PC-3 (cell line): ENCODE measurements around the gene ZNF837. TPM values are rescaled to one million over a fixed set of nuclear protein-coding genes. Genes with fewer than 3 reads are reported as not detected.

Source experiments
- ATAC-seq: fragments of 200-7000 bp; cut with Tn5 transposase; 2 replicates; pipeline ENCODE4 v1.9.1; 2020; ENCODE audit warnings: mild to moderate bottlenecking, moderate library complexity
- BruUV-seq: library from RNA; stranded (reverse); fragments of 400-500 nt; replicated peaks from 2 replicates; lab custom pipeline; 2021; lab: Mats Ljungman, UMichigan
- CTCF ChIA-PET: fragments of 300-600 bp; sonication (Branson Sonifier 250); formaldehyde crosslinking; loops from one replicate; lab custom pipeline; 2022; ENCODE audit warnings: antibody characterized with exemption; lab: Charles Lee
- POLR2A ChIA-PET: fragments of 300-600 bp; sonication (Branson Sonifier 250); formaldehyde crosslinking; loops from one replicate; lab custom pipeline; 2022; ENCODE audit warnings: antibody characterized with exemption; ENCODE audit not compliant: unreplicated experiment; lab: Charles Lee
- DNase-seq: peaks from one replicate; pipeline ENCODE4 v3.0.0-alpha.2; 2015
- H2AFZ ChIP-seq: fragments of 300-600 bp; sonication (generic); 2 replicates; pipeline ENCODE4 v1.6.0; 2016; ENCODE audit warnings: antibody characterized with exemption, low read length
- H3F3A ChIP-seq: fragments of 300-600 bp; sonication (generic); one replicate; pipeline ENCODE4 v1.6.0; 2017; ENCODE audit warnings: antibody characterized with exemption, low read length, control low read depth, mild to moderate bottlenecking; ENCODE audit not compliant: unreplicated experiment
- H3K27ac ChIP-seq: fragments of 300-600 bp; sonication (generic); 2 replicates; pipeline ENCODE4 v1.5.1; 2016; ENCODE audit warnings: mild to moderate bottlenecking, low read length
- H3K27me3 ChIP-seq: fragments of 300-600 bp; sonication (generic); 2 replicates; pipeline ENCODE4 v1.6.1; 2016; ENCODE audit warnings: low read length, mixed read lengths
- H3K36me3 ChIP-seq: fragments of 300-600 bp; sonication (generic); 2 replicates; pipeline ENCODE4 v1.6.1; 2016; ENCODE audit warnings: low read depth, mixed run types, low read length, mixed read lengths
- H3K4me1 ChIP-seq: fragments of 300-600 bp; sonication (generic); 2 replicates; pipeline ENCODE4 v1.5.1; 2016; ENCODE audit warnings: low read length; ENCODE audit not compliant: insufficient read depth
- H3K4me2 ChIP-seq: fragments of 300-600 bp; sonication (generic); 2 replicates; pipeline ENCODE4 v1.6.0; 2016; ENCODE audit warnings: low read length
- H3K4me3 ChIP-seq: fragments of 300-600 bp; sonication (generic); 2 replicates; pipeline ENCODE4 v1.5.1; 2016; ENCODE audit warnings: mild to moderate bottlenecking, low read length, mixed read lengths
- H3K79me2 ChIP-seq: fragments of 300-600 bp; sonication (generic); 2 replicates; pipeline ENCODE4 v1.6.1; 2017; ENCODE audit warnings: low read length, mixed read lengths
- H3K9ac ChIP-seq: fragments of 300-600 bp; sonication (generic); 2 replicates; pipeline ENCODE4 v1.6.0; 2016; ENCODE audit warnings: mild to moderate bottlenecking, low read length
- H3K9me2 ChIP-seq: fragments of 300-600 bp; sonication (generic); replicated peaks from 2 replicates; pipeline ENCODE4 v1.6.1; 2016; ENCODE audit warnings: mixed run types, low read length, mixed read lengths
- H3K9me3 ChIP-seq: fragments of 300-600 bp; sonication (generic); 2 replicates; pipeline ENCODE4 v1.6.1; 2016; ENCODE audit warnings: low read length, mixed read lengths
- H4K20me1 ChIP-seq: fragments of 300-600 bp; sonication (generic); 2 replicates; pipeline ENCODE4 v1.6.1; 2016; ENCODE audit warnings: low read length, mixed read lengths
- EZH2 ChIP-seq: fragments of 300-600 bp; sonication (generic); IDR thresholded peaks from one replicate; pipeline ENCODE4 v1.6.1; 2017; ENCODE audit warnings: antibody characterized with exemption, mild to moderate bottlenecking, low read length; ENCODE audit not compliant: unreplicated experiment
- EZH2phosphoT487 ChIP-seq: fragments of 300-600 bp; sonication (generic); IDR thresholded peaks from 2 replicates; pipeline ENCODE4 v1.6.1; 2018; ENCODE audit warnings: mild to moderate bottlenecking, antibody characterized with exemption, low read length, borderline replicate concordance
- intact Hi-C: fragments of 100-400 bp; cut with micrococcal nuclease; formaldehyde crosslinking; loops from 2 replicates; pipeline ENCODE4 v1.9.0; 2023
- total RNA-seq: library from RNA; depleted of rRNA; stranded (reverse); fragments of >200 nt; gene quantifications from 2 replicates; pipeline ENCODE4 v1.2.3, GENCODE V29; 2014
- TF ChIP-seq, protein P1 (sequence below): fragments of 300-600 bp; sonication (generic); conservative IDR thresholded peaks from 2 replicates; pipeline ENCODE4 v1.5.1; 2017; ENCODE audit warnings: antibody characterized with exemption, low read depth, mild to moderate bottlenecking, low read length

The ZNF837 gene
- total RNA-seq, 1 experiment from 2014 or later, result 9.5 TPM

DNA sequence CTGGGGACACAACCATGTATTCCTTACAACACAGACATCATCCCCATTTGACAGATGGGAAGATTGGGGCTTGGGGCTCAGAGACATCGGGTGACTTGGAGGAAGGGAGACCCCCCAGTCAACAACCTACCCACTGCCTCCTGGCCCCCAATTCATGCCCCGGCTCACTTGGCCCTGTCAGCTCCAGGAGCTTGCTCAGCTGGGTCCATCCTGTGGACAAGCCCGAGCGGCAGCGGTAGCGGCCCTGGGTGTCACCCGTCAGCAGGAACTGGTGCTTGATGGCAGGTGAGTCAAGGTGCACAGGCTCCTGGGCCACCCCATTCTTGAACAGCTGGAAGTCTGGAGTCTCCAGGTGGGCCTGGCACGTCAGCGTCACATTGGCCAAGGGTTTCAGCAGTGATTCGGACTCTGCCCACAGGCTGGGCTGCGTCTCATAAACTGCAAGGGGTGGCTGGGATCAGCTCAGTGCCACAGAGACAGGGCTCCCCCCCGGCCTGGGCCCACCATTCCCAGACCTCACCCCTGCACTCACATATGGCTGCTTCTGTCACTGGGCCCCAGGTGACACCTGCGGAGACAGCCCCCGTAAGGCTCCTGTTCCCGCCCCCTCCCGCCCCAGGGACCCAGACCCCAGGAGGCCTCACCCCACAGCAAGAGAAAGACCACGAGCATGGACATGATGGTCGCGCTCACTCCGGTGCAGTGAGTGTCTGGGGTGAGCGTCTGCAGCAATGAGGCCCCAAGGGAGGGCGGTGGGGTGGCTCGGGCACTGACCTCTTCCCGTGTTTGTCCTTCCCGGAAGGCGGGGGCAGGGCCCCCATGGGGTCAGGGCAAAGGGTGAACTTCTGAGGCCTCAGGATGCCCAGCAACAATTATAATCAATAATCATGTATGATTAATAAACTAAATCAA lies 27.8 kb downstream of the ZNF837 start, which contains the start of gene A1BG:
Gene A1BG, minus strand, starts transcription at position 733 of the 912 bp plus-strand sequence. Its CDS starts 55 bp downstream, at position 678.
- DNase-seq (no peak), ATAC-seq (no peak)
- no peak within 1 kb of the TSS for H3K9ac ChIP-seq
- no peaks in the 10 kb centered on the region for H3K79me2 ChIP-seq
- intact Hi-C loops, result no loop called here
- H3K9me2 ChIP-seq, result no peaks in the 10 kb centered on the region
- H2AFZ ChIP-seq, result no peak within 1 kb of the TSS
- H3K27me3 ChIP-seq, result peaks cover 26% of the 10 kb centered on the region
- TF ChIP-seq, protein P1, sequence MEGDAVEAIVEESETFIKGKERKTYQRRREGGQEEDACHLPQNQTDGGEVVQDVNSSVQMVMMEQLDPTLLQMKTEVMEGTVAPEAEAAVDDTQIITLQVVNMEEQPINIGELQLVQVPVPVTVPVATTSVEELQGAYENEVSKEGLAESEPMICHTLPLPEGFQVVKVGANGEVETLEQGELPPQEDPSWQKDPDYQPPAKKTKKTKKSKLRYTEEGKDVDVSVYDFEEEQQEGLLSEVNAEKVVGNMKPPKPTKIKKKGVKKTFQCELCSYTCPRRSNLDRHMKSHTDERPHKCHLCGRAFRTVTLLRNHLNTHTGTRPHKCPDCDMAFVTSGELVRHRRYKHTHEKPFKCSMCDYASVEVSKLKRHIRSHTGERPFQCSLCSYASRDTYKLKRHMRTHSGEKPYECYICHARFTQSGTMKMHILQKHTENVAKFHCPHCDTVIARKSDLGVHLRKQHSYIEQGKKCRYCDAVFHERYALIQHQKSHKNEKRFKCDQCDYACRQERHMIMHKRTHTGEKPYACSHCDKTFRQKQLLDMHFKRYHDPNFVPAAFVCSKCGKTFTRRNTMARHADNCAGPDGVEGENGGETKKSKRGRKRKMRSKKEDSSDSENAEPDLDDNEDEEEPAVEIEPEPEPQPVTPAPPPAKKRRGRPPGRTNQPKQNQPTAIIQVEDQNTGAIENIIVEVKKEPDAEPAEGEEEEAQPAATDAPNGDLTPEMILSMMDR, result no peak
- TF ChIP-seq EZH2, result no peak
- TF ChIP-seq EZH2phosphoT487, result no peak
- no peaks in the 10 kb centered on the region for H3K9me3 ChIP-seq
- no peak within 1 kb of the TSS for H3K4me3 ChIP-seq
- no peak within 1 kb of the TSS for H3K4me2 ChIP-seq
- POLR2A ChIA-PET, result no interaction called here
- no peaks in the 10 kb centered on the region for H4K20me1 ChIP-seq
- CTCF ChIA-PET, result no interaction called here
- no peaks in the 10 kb centered on the region for H3K4me1 ChIP-seq
- no TSS peak for BruUV-seq
- no peaks in the 10 kb centered on the region for H3K36me3 ChIP-seq
- no peak within 1 kb of the TSS for H3K27ac ChIP-seq
- H3F3A ChIP-seq, result no peaks in the 10 kb centered on the region

DNA sequence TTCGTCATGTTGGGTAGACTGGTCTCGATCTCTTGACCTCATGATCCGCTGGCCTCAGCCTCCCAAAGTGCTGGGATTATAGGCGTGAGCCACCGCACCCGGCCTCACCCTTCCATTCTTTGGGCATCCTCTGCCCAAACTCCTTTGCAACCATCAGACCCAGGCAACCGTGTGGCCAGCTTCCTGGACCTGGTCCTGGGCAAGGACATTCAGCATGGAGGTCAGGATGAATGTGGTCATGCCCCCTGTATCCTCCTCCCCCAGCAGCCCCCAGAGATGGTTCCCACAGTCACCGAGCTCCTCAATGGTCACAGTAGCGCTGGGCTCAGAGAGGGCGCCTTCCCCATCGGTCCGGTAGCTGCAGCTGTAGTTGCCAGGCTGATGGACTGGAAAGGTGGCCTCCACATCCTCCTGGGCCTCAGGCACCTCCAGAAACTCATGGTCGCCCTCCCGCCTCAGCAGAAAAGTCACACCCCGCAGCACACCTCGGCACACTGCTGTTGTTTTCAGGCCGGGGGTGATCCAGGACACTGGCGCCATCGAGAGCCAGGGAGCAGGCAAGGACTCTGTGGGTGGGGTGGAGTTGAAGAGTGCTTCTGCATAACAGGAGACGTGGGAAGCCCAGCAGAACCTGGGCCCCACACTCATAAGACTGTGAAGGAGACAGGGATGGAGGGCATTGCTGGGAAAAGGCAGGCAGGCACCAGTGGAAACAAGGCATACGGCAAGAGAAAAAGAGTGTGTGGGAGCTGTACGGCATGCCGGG lies 28.7 kb downstream of the ZNF837 start:
- ChIA-PET POLR2A (no interaction called here), CTCF (no interaction called here)

More for the DNA sequence above, 28.7 kb downstream of the ZNF837 start:
- BruUV-seq, result no TSS peak
- H3K79me2 ChIP-seq, result no peaks in the 10 kb centered on the region
- H3K4me3 ChIP-seq, result no peak overlapping the region
- H3K9me2 ChIP-seq, result no peaks in the 10 kb centered on the region
- DNase-seq (no peak), ATAC-seq (no peak)
- no peak overlapping the region for H3K9ac ChIP-seq
- peaks cover 26% of the 10 kb centered on the region for H3K27me3 ChIP-seq
- H3F3A ChIP-seq, result no peaks in the 10 kb centered on the region
- no peak for TF ChIP-seq EZH2
- TF ChIP-seq, protein P1, result no peak
- no peak for TF ChIP-seq EZH2phosphoT487
- H3K4me1 ChIP-seq, result no peaks in the 10 kb centered on the region
- H3K27ac ChIP-seq, result no peak overlapping the region
- no peaks in the 10 kb centered on the region for H4K20me1 ChIP-seq
- no peaks in the 10 kb centered on the region for H3K36me3 ChIP-seq
- no peaks in the 10 kb centered on the region for H3K9me3 ChIP-seq
- intact Hi-C loops, result no loop called here
- no peak overlapping the region for H3K4me2 ChIP-seq
- H2AFZ ChIP-seq, result no peak overlapping the region
